ENCODE measurements around the gene GRK1.

Gene GRK1

GRCh38 chr13:113650731-113651148 lies 16.3 kb upstream of the GRK1 start:
- DNase-seq, result no peak

GRCh38 chr13:113651511-113652403 lies 15.3 kb upstream of the GRK1 start:
- no peak for DNase-seq

- DNase-seq, result no peak
Observed at GRCh38 chr13:113652404-113653263, 14.4 kb upstream of the GRK1 start.

GRCh38 chr13:113653264-113654174 lies 13.5 kb upstream of the GRK1 start:
- DNase-seq, result no peak

- DNase-seq, result no peak
Observed at GRCh38 chr13:113654175-113654560, 12.9 kb upstream of the GRK1 start.

- no peak for DNase-seq
Observed at GRCh38 chr13:113654591-113655345, 12.3 kb upstream of the GRK1 start.

GRCh38 chr13:113655346-113656002 lies 11.5 kb upstream of the GRK1 start:
- no peak for DNase-seq

- DNase-seq, result no peak
Observed at GRCh38 chr13:113656003-113656588, 10.9 kb upstream of the GRK1 start.

- no peak for DNase-seq
Observed at GRCh38 chr13:113656831-113657671, 10.0 kb upstream of the GRK1 start.

- DNase-seq, result no peak
Observed at GRCh38 chr13:113657851-113658741, 8.9 kb upstream of the GRK1 start, which contains the start of gene ATP4B. TSS of gene ATP4B (minus strand) at chr13:113658198. CDS start at chr13:113658144, 54 bp downstream.

GRCh38 chr13:113658836-113659235 lies 8.2 kb upstream of the GRK1 start:
- no peak for DNase-seq

- no peak for DNase-seq
Observed at GRCh38 chr13:113659337-113659736, 7.7 kb upstream of the GRK1 start.

GRCh38 chr13:113660066-113660465 lies 7.0 kb upstream of the GRK1 start:
- DNase-seq, result no peak

- DNase-seq, result no peak
Observed at GRCh38 chr13:113661509-113661908, 5.5 kb upstream of the GRK1 start.

GRCh38 chr13:113663934-113664333 lies 3.1 kb upstream of the GRK1 start:
- no peak for DNase-seq

GRCh38 chr13:113664751-113665596 lies 2.0 kb upstream of the GRK1 start:
- DNase-seq, result no peak

- DNase-seq, result no peak
Observed at GRCh38 chr13:113665597-113666328, 1.3 kb upstream of the GRK1 start.
